Liver (tissue), 9 donors: Measurements from ENCODE around the gene ZIC2. TPM values are rescaled to one million over a fixed set of nuclear protein-coding genes. Genes with fewer than 3 reads are reported as not detected.
"Not testable (repeated sequence)": the region's sequence is repeated elsewhere in the genome, so short reads cannot be mapped to it uniquely, and the experiment has no call there.

Experiments used
- DNase-seq: peaks from one replicate; pipeline ENCODE4 v3.0.0-alpha.2; 2017; ENCODE audit warnings: low spot score
- H3K27ac ChIP-seq, 2 donors: one replicate each; pipeline ENCODE4 v1.7.0; 2013; ENCODE audit warnings: inconsistent platforms in 2 of 2, low read length in 2 of 2, control low read depth in 1 of 2, low read depth in 1 of 2, mild to moderate bottlenecking in 1 of 2
- H3K27me3 ChIP-seq, 4 donors: one replicate each; pipeline versions ENCODE4 v1.6.1 to v1.7.0; 2013; ENCODE audit warnings: low read length in 3 of 4, inconsistent platforms in 1 of 4, mild to moderate bottlenecking in 1 of 4, moderate library complexity in 1 of 4; ENCODE audit not compliant: control insufficient read depth in 4 of 4, insufficient read depth in 4 of 4
- H3K36me3 ChIP-seq, 4 donors: one replicate each; pipeline versions ENCODE4 v1.6.1 to v1.7.0; 2013; ENCODE audit warnings: low read length in 3 of 4, mild to moderate bottlenecking in 3 of 4, low read depth in 1 of 4, moderate library complexity in 1 of 4; ENCODE audit not compliant: control insufficient read depth in 4 of 4, insufficient read depth in 3 of 4
- H3K4me1 ChIP-seq, 4 donors: one replicate each; pipeline versions ENCODE4 v1.6.1 to v1.7.0; 2013; ENCODE audit warnings: low read length in 3 of 4, mild to moderate bottlenecking in 3 of 4, moderate library complexity in 1 of 4; ENCODE audit not compliant: control insufficient read depth in 4 of 4, insufficient read depth in 4 of 4
- H3K4me3 ChIP-seq, 3 donors: one replicate each; pipeline versions ENCODE4 v1.6.1 to v1.7.0; 2013; ENCODE audit warnings: low read length in 3 of 3, control low read depth in 1 of 3, low read depth in 1 of 3, mild to moderate bottlenecking in 1 of 3
- H3K9ac ChIP-seq, 2 donors: one replicate each; pipeline ENCODE4 v1.7.0; 2013; ENCODE audit warnings: low read length in 2 of 2, mild to moderate bottlenecking in 2 of 2, moderate library complexity in 2 of 2, control low read depth in 1 of 2, low read depth in 1 of 2
- H3K9me3 ChIP-seq, 4 donors: one replicate each; pipeline versions ENCODE4 v1.6.1 to v1.7.0; 2013; ENCODE audit warnings: low read length in 3 of 4; ENCODE audit not compliant: control insufficient read depth in 4 of 4
- ATF3 ChIP-seq: IDR thresholded peaks from 2 replicates; pipeline ENCODE4 v1.6.1; 2016; ENCODE audit warnings: antibody characterized with exemption
- HNF4A ChIP-seq, 2 donors: conservative IDR thresholded peaks; 2 replicates each; pipeline ENCODE4 v1.6.1; 2016; ENCODE audit warnings: antibody characterized with exemption in 2 of 2, mild to moderate bottlenecking in 2 of 2
- NR2F2 ChIP-seq: IDR thresholded peaks from 2 replicates; pipeline ENCODE4 v1.6.1; 2016; ENCODE audit warnings: antibody characterized with exemption
- WGBS: extraction: QIAGEN DNeasy Blood & Tissue Kit; methylation state at CpG from one replicate; pipeline ENCODE4 v1.1.7; 2013; 5-methylcytosine and 5-hydroxymethylcytosine counted together
- polyA plus RNA-seq, 2 donors: library from polyadenylated mRNA; stranded (reverse) in 1 of 2; unstranded in 1 of 2; fragments of 200-250 nt in 1 of 2; fragments of >200 nt in 1 of 2; fragmentation: Nextera tagmentation in 1 of 2; extraction: Ambion mirVana in 1 of 2; gene quantifications; one replicate each; pipeline versions ENCODE4 v1.2.1 to v1.2.3, GENCODE V29; 2013 to 2015
- total RNA-seq, 2 donors: library from RNA; depleted of rRNA; stranded (reverse); fragments of >200 nt; gene quantifications; one replicate each; pipeline ENCODE4 v1.2.3, GENCODE V29; 2014
- TF ChIP-seq, protein P1 (sequence below): IDR thresholded peaks from 2 replicates; pipeline ENCODE4 v1.6.1; 2016; ENCODE audit warnings: antibody characterized with exemption, mild to moderate bottlenecking
- donor health status: healthy.
- donor health status: healthy.
- donor health status: healthy.
- donor health status: healthy.
- donor health status: healthy.

ZIC2 gene
- total and polyA plus RNA-seq, 4 donors: not detected

DNA sequence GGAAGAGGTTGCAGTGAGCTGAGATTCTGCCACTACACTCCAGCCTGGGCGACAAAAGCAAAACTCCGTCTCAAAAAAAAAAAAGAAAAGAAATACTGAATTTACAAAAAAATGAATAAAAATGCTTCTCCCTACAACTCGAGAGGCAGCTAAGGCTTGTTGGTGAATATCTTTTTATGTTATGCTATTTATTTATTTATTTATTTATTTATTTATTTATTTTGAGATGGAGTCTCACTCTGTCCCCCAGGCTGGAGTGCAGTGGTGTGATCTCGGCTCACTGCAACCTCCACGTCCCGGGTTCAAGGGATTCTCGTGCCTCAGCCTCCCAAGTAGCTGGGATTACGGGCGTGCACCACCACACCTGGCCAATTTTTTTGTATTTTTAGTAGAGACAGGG lies 51.1 kb downstream of the ZIC2 start:
- DNase-seq, H3K27ac ChIP-seq, H3K36me3 ChIP-seq, H3K9ac ChIP-seq, H3K4me1 ChIP-seq, H3K9me3 ChIP-seq, H3K27me3 ChIP-seq, H3K4me3 ChIP-seq: not testable (repeated sequence)
- WGBS: 94% methylated on average over 9 of the region's 9 CpGs

DNA sequence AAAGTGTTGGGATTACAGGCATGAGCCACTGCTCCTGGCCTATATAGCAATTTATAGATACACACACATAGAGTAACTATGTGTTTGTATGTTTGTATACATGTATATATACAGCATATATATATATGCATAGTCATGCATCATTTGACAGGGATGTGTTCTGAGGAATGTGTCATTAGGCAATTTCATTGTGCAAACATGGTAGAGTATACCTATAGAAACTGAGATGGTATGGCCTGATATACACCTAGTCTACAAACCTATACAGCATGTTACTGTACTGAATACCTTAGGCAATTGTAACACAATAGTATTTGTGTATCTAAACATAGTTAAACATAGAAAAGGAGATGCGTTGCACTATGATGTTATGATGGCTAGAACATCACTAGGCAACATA lies 54.4 kb downstream of the ZIC2 start:
- Histone ChIP-seq H3K27ac (no peak overlapping the region), H3K9me3 (no peaks in the 10 kb centered on the region), H3K9ac (no peak overlapping the region), H3K27me3 (no peaks in the 10 kb centered on the region), H3K36me3 (no peaks in the 10 kb centered on the region), H3K4me1 (peaks cover 0 to 8% (median 0%) of the 10 kb centered on the region in 4 donors), H3K4me3 (no peak overlapping the region)
- TF ChIP-seq NR2F2 (no peak), HNF4A (conservative IDR thresholded peaks at IDR 0.05) (no peak), ATF3 (no peak)
- TF ChIP-seq, protein P1, sequence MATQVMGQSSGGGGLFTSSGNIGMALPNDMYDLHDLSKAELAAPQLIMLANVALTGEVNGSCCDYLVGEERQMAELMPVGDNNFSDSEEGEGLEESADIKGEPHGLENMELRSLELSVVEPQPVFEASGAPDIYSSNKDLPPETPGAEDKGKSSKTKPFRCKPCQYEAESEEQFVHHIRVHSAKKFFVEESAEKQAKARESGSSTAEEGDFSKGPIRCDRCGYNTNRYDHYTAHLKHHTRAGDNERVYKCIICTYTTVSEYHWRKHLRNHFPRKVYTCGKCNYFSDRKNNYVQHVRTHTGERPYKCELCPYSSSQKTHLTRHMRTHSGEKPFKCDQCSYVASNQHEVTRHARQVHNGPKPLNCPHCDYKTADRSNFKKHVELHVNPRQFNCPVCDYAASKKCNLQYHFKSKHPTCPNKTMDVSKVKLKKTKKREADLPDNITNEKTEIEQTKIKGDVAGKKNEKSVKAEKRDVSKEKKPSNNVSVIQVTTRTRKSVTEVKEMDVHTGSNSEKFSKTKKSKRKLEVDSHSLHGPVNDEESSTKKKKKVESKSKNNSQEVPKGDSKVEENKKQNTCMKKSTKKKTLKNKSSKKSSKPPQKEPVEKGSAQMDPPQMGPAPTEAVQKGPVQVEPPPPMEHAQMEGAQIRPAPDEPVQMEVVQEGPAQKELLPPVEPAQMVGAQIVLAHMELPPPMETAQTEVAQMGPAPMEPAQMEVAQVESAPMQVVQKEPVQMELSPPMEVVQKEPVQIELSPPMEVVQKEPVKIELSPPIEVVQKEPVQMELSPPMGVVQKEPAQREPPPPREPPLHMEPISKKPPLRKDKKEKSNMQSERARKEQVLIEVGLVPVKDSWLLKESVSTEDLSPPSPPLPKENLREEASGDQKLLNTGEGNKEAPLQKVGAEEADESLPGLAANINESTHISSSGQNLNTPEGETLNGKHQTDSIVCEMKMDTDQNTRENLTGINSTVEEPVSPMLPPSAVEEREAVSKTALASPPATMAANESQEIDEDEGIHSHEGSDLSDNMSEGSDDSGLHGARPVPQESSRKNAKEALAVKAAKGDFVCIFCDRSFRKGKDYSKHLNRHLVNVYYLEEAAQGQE: no peak
- no peak for DNase-seq
- WGBS: 98% methylated on average over 1 of the region's 1 CpG

Other genes starting within 250 kb of the ZIC2 start
- not detected for gene ZIC5, start 10.0 kb upstream of the ZIC2 start, total RNA-seq
- not detected for gene ZIC5, start 10.0 kb upstream of the ZIC2 start, polyA plus RNA-seq
- 100 to 1,000 TPM in 1 of 2 donors, 10 to 100 TPM in 1; 30.1 to 160 TPM for gene PCCA, start 107.3 kb downstream of the ZIC2 start, total RNA-seq
- 10 to 100 TPM; 70.3 to 82.3 TPM for gene PCCA, start 107.3 kb downstream of the ZIC2 start, polyA plus RNA-seq